Body of pancreas (tissue), 4 donors: ENCODE data around the gene L3MBTL3.

Experiments
- POLR2A ChIP-seq, 3 donors: fragments of 450-650 bp; IDR thresholded peaks; one replicate each; pipeline ENCODE4 v1.6.1; 2016; ENCODE audit warnings: antibody characterized with exemption in 3 of 3, mild to moderate bottlenecking in 2 of 3
- TF ChIP-seq, protein P1 (sequence below), 7 experiments: fragments of 450-650 bp in 4 of 7; fragments of 200-600 bp in 3 of 7; sonication (generic) in 3 of 7; IDR thresholded peaks; one replicate each; pipeline ENCODE4 v1.5.1; 2016 to 2019; ENCODE audit warnings: antibody characterized with exemption in 7 of 7

DNA sequence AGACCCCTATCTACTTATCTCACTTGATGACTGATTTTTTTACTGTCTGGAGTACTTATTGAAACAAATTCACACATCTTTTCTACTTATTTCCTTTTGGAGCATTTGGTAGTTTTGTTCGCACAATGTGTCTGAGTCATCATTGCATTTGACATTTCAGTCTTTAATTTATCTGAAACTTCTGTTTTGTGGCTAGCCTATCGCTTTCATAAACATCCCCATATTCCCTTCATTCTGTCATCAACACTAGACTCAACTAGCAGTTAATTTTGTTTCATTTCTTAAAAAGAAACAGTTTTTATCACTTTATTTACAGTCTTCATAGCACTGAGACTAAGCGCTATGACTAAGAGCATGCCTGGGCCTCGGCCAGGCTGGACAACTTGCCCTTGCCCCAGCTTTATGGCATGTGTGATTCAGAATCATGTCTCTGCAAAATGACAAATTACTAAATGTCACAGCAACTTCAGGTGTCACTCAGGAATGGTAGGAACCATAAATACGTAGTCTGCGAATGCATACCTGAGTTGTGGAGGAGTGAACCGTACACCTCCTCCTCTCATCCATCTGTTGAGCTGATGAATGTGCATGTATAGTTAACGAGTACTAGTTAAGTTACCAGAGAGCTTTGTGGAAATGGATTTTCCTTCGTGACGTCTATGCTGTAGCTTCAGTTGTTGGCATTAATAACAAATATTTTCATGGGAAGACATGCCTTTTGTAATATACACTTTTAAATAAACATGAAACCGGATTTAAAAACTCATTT is 16.2 kb downstream of the L3MBTL3 start:
- TF ChIP-seq POLR2A (IDR thresholded peaks at IDR 0.05): no peak
- TF ChIP-seq, protein P1, sequence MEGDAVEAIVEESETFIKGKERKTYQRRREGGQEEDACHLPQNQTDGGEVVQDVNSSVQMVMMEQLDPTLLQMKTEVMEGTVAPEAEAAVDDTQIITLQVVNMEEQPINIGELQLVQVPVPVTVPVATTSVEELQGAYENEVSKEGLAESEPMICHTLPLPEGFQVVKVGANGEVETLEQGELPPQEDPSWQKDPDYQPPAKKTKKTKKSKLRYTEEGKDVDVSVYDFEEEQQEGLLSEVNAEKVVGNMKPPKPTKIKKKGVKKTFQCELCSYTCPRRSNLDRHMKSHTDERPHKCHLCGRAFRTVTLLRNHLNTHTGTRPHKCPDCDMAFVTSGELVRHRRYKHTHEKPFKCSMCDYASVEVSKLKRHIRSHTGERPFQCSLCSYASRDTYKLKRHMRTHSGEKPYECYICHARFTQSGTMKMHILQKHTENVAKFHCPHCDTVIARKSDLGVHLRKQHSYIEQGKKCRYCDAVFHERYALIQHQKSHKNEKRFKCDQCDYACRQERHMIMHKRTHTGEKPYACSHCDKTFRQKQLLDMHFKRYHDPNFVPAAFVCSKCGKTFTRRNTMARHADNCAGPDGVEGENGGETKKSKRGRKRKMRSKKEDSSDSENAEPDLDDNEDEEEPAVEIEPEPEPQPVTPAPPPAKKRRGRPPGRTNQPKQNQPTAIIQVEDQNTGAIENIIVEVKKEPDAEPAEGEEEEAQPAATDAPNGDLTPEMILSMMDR (IDR thresholded peaks at IDR 0.05): no peak
